ENCODE results near the gene POR. TPM values are rescaled to one million over a fixed set of nuclear protein-coding genes. Genes with fewer than 3 reads are reported as not detected.

POR gene
- total RNA-seq: 62.5 TPM

DNA sequence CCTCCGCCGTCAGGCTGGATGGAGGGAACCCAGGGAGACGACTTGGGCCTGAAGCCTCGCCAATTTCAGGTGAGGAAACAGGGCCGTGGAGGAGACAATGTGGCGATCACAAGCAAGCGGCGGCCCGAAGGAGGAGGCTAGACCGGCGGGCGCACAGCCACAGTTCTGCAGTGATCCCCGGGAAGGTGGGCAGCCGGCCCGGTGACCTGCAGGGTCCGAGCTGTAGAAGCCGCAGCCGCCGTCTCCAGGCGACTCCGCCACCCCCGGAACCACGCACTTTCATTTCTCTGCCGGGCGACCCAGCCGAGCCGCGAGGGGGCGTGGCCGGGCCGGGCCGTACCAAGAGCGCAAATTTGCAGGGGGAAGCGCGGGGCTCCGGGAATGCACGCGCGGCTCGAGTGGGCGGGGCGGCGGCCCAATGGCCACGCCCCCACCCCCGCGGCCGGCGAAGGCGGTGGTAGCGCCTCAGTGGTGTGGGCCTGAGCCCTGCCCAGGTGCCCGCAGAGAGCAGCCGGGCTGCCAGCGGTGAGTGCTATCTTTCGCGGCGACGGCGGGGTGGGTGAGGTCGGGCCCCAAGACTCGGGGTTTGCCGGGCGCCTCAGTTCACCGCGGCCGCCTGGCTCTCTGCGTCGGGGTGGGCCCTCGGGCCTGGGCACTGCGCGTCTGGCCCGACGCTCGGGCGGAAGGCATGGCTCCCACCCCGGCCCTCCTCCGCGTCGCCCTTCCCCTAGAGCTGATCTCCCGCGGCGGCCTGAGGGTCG, at the start of gene POR:
POR (plus strand) TSS at position 501 of the 761 bp plus-strand sequence. CDS start 38,847 bp downstream, outside the sequence.

DNA sequence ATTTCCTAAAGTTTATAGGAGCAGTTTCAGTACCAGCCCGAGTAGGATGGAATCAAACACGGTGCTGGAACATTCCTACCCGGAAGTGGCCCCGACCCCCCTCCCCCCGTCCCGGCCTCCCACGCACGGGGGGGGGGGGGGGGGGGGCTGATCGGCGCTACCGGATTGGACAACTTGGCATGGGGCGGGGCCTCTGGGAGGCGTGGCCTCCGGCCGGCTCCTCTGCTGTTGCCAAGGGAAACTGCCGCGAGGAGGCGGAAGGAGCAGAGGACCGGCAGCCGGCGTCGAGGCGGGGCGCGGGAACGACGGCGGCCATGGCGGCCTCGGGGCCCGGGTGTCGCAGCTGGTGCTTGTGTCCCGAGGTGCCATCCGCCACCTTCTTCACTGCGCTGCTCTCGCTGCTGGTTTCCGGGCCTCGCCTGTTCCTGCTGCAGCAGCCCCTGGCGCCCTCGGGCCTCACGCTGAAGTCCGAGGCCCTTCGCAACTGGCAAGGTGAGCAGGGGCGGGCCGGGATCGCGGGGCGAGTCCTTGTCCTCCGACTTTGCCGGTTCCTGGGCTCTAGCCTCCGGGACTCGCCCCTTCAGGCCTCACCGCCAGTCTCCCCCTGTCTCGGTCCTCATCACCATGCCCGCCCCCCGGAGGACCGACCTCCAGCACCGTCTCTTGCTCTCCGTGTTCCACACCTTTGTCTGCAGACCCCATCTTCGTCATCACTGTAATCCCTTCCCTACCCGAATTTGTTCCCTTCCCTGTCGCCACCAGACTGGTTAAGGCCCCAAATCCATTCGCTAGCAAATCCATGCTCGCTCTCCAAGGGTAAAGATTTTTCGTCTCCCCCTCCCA, 36.0 kb upstream of the POR start, which contains the start of gene RHBDD2:
RHBDD2 (plus strand) TSS at position 266 of the 843 bp plus-strand sequence; CDS start at position 315, 49 bp downstream.

DNA sequence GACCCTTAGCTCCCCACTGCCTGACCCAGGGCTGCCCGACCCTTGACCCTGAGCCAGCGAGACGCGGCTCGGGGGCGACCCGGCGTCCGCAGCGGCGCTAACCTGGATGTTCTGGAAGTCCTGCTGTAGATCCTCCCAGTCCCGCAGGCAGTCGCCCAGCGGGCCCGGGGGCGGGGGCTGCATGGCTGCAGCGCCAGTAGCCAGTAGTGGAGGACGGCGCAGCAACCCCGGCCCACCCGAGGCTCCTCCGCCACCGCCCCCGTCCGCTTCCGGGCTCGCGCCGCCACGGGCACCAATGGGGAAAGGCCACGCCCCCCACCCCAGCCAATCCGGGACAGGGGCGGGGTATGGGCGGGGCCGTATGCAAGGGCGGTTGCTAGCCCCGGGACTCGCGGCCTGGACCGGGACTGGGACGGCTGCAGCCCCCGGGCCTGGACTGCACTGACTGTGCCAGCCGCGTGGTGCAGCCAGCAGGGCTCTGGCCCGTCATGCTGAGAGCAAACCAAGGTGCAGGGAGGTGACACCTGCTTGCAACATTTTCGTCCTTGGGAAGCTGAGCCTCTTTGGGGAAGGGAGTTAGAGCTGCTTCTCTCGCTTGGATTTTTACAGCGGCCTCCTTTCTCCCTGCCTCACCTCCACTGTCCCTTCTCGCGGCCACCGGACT, 79.6 kb downstream of the POR start, which contains the start of gene TMEM120A:
TMEM120A (minus strand) TSS at position 208 of the 664 bp plus-strand sequence; CDS start at position 183, 25 bp downstream.

Small RNAs within 50 kb of the gene (small RNA-seq; reads per million reads assigned to genes)
- 4.5 reads per million, percentile 91 among the genes with 10 or more reads in this experiment for gene SNORA14A

Other genes starting within 250 kb of the POR start
- gene HIP1, start 176.2 kb upstream of the POR start, total RNA-seq: 24.7 TPM
- not detected for gene CCL26, start 142.9 kb upstream of the POR start, total RNA-seq
- not detected for gene CCL24, start 101.3 kb upstream of the POR start, total RNA-seq
- gene RHBDD2, start 36.1 kb upstream of the POR start, total RNA-seq: 66.4 TPM
- 53.3 TPM for gene TMEM120A, start 79.4 kb downstream of the POR start, total RNA-seq
- 20.5 TPM for gene STYXL1, start 132.8 kb downstream of the POR start, total RNA-seq
- 61.4 TPM for gene MDH2, start 133.0 kb downstream of the POR start, total RNA-seq